Activated CD8-positive, alpha-beta T cell treated with anti-CD3 and anti-CD28 coated beads for 36 hours (primary cell): ENCODE results near the gene DGKB. TPM values are rescaled to one million over a fixed set of nuclear protein-coding genes. Genes with fewer than 3 reads are reported as not detected.

Experiments
- ATAC-seq: fragments of 200-7000 bp; cut with Tn5 transposase; one replicate; pipeline ENCODE4 v1.10.0; 2021; ENCODE audit warnings: mild to moderate bottlenecking, moderate library complexity
- CTCF ChIA-PET: fragments of 350-600 bp; sonication (Branson Sonifier 250); formaldehyde crosslinking; loops from one replicate; lab custom pipeline; 2021; ENCODE audit warnings: antibody characterized with exemption; lab: Charles Lee
- POLR2A ChIA-PET: fragments of 350-600 bp; sonication (Branson Sonifier 250); formaldehyde crosslinking; loops from one replicate; lab custom pipeline; 2021; ENCODE audit warnings: antibody characterized with exemption; lab: Charles Lee
- DNase-seq: peaks from one replicate; pipeline ENCODE4 v3.0.0-alpha.2; 2020
- H3K27ac Mint-ChIP-seq: one replicate; pipeline ENCODE4 v1.8.0; 2021; ENCODE audit warnings: mild to moderate bottlenecking, mixed read lengths
- H3K27me3 Mint-ChIP-seq: one replicate; pipeline ENCODE4 v1.8.0; 2021; ENCODE audit warnings: mixed read lengths
- H3K36me3 Mint-ChIP-seq: one replicate; pipeline ENCODE4 v1.8.0; 2021; ENCODE audit warnings: low read depth, mixed read lengths
- H3K4me1 Mint-ChIP-seq: one replicate; pipeline ENCODE4 v1.8.0; 2021; ENCODE audit warnings: low read depth, mixed read lengths
- H3K4me3 Mint-ChIP-seq: one replicate; pipeline ENCODE4 v1.8.0; 2021; ENCODE audit warnings: mild to moderate bottlenecking, moderate library complexity, mixed read lengths
- H3K9me3 Mint-ChIP-seq: one replicate; pipeline ENCODE4 v1.8.0; 2021; ENCODE audit warnings: mixed read lengths
- intact Hi-C: fragments of 100-400 bp; cut with micrococcal nuclease; formaldehyde crosslinking; loops from one replicate; pipeline ENCODE4 v1.10.0; 2022
- total RNA-seq, 2 experiments: library from RNA; stranded (reverse); gene quantifications; one replicate each; pipeline ENCODE4 v1.2.3, GENCODE V29; 2021
- TF ChIP-seq, protein P1 (sequence below): fragments of 200-600 bp; IDR thresholded peaks from one replicate; pipeline ENCODE4 v1.8.0; 2022; ENCODE audit warnings: antibody characterized with exemption, mild to moderate bottlenecking

DGKB gene
- total RNA-seq, 2 experiments from 2014 or later, result not detected

DNA sequence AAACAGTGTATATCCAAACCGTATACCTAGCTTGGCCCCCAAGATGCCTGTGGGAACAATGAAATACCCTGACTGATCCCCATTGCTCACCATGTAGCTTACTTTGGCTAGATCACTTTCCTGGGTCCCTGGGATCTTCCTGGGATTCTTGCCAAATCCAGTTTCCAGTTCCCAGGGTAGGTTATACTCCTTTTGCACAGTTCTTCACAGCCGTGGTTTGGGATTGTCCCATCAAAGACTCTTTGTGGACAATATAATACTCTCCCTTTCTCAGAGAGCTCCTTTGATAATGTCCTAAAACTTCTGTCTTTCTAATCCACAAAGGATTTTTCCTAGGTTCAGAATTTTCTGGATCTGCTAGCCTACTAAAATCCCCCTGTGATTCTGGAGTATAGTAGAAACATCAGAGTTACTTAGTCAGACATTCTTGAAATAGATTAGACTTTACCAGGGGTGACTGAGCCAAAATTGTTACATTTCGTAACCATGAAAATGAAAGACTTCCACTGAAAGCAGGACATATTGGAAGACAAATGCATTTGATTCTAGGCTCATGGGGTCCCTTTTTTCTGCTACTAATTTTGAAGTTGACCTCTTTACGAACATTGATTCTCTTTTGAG, 524.8 kb downstream of the DGKB start:
- ATAC-seq, result no peak

DNA sequence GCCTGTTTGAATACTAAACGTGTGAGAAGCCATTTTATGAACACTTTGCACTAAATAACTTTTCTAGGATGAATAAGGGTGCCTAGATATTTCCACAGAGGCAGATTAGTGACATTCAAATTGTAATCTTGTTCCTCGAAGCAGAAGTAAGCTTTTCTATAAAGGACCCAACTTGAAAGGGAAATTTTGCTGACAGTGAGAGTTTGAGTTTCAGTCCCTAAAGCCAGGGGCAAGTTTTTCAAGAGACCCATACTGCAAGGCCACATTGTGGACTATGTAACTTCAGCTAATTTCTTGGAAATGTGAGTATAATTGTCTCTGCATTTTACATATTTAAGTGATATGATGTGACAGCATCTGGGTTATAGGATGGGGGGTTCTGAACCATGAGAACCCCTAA, 525.8 kb downstream of the DGKB start:
- POLR2A ChIA-PET, result no interaction called here
- ATAC-seq, result no peak
- no peaks in the 10 kb centered on the region for H3K9me3 Mint-ChIP-seq
- H3K27me3 Mint-ChIP-seq, result no peaks in the 10 kb centered on the region
- no peak overlapping the region for H3K27ac Mint-ChIP-seq
- no peak for DNase-seq
- CTCF ChIA-PET, result no interaction called here
- intact Hi-C loops, result no loop called here
- H3K36me3 Mint-ChIP-seq, result no peaks in the 10 kb centered on the region
- no peaks in the 10 kb centered on the region for H3K4me1 Mint-ChIP-seq
- TF ChIP-seq, protein P1, sequence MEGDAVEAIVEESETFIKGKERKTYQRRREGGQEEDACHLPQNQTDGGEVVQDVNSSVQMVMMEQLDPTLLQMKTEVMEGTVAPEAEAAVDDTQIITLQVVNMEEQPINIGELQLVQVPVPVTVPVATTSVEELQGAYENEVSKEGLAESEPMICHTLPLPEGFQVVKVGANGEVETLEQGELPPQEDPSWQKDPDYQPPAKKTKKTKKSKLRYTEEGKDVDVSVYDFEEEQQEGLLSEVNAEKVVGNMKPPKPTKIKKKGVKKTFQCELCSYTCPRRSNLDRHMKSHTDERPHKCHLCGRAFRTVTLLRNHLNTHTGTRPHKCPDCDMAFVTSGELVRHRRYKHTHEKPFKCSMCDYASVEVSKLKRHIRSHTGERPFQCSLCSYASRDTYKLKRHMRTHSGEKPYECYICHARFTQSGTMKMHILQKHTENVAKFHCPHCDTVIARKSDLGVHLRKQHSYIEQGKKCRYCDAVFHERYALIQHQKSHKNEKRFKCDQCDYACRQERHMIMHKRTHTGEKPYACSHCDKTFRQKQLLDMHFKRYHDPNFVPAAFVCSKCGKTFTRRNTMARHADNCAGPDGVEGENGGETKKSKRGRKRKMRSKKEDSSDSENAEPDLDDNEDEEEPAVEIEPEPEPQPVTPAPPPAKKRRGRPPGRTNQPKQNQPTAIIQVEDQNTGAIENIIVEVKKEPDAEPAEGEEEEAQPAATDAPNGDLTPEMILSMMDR, result no peak
- H3K4me3 Mint-ChIP-seq, result no peak overlapping the region

More for the DNA sequence above, 524.8 kb downstream of the DGKB start:
- intact Hi-C loops, result no loop called here
- no peaks in the 10 kb centered on the region for H3K9me3 Mint-ChIP-seq
- ChIA-PET CTCF (no interaction called here), POLR2A (no interaction called here)
- no peak for DNase-seq
- no peaks in the 10 kb centered on the region for H3K27me3 Mint-ChIP-seq
- no peak overlapping the region for H3K4me3 Mint-ChIP-seq
- H3K27ac Mint-ChIP-seq, result no peak overlapping the region
- TF ChIP-seq, protein P1, result no peak
- no peaks in the 10 kb centered on the region for H3K36me3 Mint-ChIP-seq
- no peaks in the 10 kb centered on the region for H3K4me1 Mint-ChIP-seq

DNA sequence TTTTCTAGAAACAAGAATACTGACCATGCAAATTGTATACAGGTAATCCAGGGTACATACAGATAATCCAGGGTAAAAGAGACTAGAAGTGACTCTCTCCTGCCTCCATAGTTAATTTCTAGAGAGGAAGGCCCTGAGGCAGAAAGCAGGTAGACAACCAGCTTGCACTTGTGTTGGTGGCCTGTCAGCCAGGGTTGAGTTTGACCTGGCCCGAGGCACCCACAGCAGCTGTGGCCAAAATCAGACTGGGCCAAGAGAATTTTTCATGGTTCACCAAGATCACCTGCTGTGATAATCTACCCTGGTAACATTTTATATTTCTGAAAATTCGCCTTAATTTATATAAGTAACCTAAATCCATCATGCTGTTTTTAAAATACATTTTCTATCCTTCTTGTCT, 526.6 kb downstream of the DGKB start:
- TF ChIP-seq, protein P1, result no peak
- Mint-ChIP-seq H3K4me3 (no peak overlapping the region), H3K36me3 (no peaks in the 10 kb centered on the region), H3K27ac (no peak overlapping the region), H3K4me1 (no peaks in the 10 kb centered on the region), H3K27me3 (no peaks in the 10 kb centered on the region), H3K9me3 (no peaks in the 10 kb centered on the region)
- no peak for DNase-seq
- no peak for ATAC-seq
- intact Hi-C loops, result no loop called here
- CTCF ChIA-PET, result no interaction called here
- POLR2A ChIA-PET, result no interaction called here

DNA sequence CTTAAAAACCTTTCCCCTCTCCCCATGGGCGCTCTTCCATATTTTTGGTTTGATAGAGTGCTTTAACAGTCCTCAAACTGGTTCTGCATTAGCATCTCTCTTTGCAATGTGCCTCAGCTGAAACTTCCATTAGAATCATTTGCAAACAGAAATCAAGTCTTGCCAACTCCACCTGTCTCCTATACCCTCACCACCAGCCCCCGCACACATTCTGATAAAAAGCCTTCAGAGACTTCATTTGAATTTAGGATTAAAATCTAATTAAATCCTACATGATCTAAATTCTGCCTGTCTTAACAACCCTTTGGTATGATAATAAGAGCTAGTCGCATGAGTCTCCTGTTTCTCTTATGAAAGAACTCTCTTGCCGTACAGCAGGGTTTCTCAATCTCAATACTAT, 528.2 kb downstream of the DGKB start:
- DNase-seq (no peak), ATAC-seq (no peak)
- H3K36me3 Mint-ChIP-seq, result no peaks in the 10 kb centered on the region
- intact Hi-C loops, result no loop called here
- ChIA-PET CTCF (no interaction called here), POLR2A (no interaction called here)
- no peak overlapping the region for H3K4me3 Mint-ChIP-seq
- no peak overlapping the region for H3K27ac Mint-ChIP-seq
- TF ChIP-seq, protein P1, result no peak
- H3K27me3 Mint-ChIP-seq, result no peaks in the 10 kb centered on the region
- peaks cover 2% of the 10 kb centered on the region for H3K9me3 Mint-ChIP-seq
- H3K4me1 Mint-ChIP-seq, result no peaks in the 10 kb centered on the region

DNA sequence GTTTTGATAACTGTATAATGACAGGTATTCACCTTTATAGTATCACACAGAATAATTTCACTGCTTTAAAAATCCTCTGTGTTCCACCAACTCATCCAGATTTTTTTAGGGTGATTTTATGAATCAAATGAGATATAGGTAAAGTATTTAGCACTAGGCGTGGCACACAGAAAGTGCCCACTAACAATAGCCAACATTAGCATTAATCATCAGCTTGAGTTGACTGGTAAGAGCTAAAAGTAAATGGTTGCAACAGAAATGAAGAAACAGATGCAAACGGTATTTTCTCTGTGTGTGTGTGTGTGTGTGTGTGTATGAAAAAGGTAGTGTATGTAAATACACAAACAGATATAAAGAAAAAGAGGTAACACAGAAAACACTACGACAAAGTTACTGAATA, 534.3 kb downstream of the DGKB start:
- Mint-ChIP-seq H3K27ac (no peak overlapping the region), H3K4me1 (no peaks in the 10 kb centered on the region), H3K4me3 (no peak overlapping the region), H3K9me3 (peaks cover 7% of the 10 kb centered on the region), H3K27me3 (no peaks in the 10 kb centered on the region), H3K36me3 (no peaks in the 10 kb centered on the region)
- intact Hi-C loops, result no loop called here
- ATAC-seq (no peak), DNase-seq (no peak)
- CTCF ChIA-PET, result no interaction called here
- TF ChIP-seq, protein P1, result no peak
- POLR2A ChIA-PET, result no interaction called here
